ENCODE results near the gene LUZP2.

- TF ChIP-seq, protein P1, sequence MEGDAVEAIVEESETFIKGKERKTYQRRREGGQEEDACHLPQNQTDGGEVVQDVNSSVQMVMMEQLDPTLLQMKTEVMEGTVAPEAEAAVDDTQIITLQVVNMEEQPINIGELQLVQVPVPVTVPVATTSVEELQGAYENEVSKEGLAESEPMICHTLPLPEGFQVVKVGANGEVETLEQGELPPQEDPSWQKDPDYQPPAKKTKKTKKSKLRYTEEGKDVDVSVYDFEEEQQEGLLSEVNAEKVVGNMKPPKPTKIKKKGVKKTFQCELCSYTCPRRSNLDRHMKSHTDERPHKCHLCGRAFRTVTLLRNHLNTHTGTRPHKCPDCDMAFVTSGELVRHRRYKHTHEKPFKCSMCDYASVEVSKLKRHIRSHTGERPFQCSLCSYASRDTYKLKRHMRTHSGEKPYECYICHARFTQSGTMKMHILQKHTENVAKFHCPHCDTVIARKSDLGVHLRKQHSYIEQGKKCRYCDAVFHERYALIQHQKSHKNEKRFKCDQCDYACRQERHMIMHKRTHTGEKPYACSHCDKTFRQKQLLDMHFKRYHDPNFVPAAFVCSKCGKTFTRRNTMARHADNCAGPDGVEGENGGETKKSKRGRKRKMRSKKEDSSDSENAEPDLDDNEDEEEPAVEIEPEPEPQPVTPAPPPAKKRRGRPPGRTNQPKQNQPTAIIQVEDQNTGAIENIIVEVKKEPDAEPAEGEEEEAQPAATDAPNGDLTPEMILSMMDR (conservative IDR thresholded peaks at IDR 0.05; ENCODE audit: low read length): no peak
- TF ChIP-seq EZH2phosphoT487 (IDR thresholded peaks at IDR 0.05; ENCODE audit: borderline replicate concordance, low read depth, low read length): no peak
Observed at GRCh38 chr11:24819006-24819405, 322.2 kb downstream of the LUZP2 start.
